Vagina (tissue), 2 donors: ENCODE results near the gene MS4A2.

Source experiments
- POLR2AphosphoS5 ChIP-seq, 2 donors: sonication (generic); formaldehyde crosslinking; IDR thresholded peaks; one replicate each; pipeline ENCODE4 v1.9.0; 2017; ENCODE audit warnings: antibody characterized with exemption in 2 of 2, mild to moderate bottlenecking in 2 of 2, low read depth in 1 of 2; ENCODE audit not compliant: insufficient read depth in 1 of 2
- TF ChIP-seq, protein P1 (sequence below), 3 experiments: fragments of 450-650 bp in 2 of 3; fragments of 200-600 bp in 1 of 3; sonication (generic) in 1 of 3; IDR thresholded peaks; one replicate each; pipeline ENCODE4 v1.5.1; 2017 to 2019; ENCODE audit warnings: antibody characterized with exemption in 3 of 3, mild to moderate bottlenecking in 2 of 3, moderate library complexity in 2 of 3

DNA sequence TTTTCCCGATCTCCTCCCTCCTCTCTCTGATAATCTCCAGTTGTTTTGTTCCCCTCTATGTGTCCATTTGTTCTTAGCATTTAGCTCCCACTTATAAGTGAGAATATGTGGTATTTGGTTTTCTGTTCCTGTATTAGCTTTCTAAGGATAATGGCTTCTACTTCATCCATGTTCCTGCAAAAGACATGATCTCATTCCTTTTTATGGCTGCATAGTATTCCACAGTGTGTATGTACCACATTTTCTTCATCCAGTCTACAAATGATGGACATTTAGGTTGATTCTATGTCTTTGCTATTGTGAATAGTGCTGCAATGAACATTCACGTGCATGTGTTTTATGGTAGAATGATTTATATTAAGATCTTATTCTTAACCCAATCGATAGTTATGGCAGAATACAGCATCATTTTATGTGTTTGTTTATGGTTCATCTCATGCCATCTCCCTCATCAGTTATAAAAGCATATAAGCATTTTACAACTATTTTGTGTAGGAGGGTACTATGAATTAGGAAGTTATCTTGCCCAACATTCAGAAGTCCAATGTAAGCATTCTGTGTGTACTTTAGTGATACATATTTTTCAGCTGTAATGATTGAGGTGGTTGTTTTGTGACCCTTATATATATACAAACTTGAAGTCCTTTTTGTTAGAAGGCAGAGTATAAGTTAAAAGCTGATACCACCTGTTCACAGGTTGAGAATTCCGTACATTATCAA is 28.8 kb upstream of the MS4A2 start:
- TF ChIP-seq, protein P1, sequence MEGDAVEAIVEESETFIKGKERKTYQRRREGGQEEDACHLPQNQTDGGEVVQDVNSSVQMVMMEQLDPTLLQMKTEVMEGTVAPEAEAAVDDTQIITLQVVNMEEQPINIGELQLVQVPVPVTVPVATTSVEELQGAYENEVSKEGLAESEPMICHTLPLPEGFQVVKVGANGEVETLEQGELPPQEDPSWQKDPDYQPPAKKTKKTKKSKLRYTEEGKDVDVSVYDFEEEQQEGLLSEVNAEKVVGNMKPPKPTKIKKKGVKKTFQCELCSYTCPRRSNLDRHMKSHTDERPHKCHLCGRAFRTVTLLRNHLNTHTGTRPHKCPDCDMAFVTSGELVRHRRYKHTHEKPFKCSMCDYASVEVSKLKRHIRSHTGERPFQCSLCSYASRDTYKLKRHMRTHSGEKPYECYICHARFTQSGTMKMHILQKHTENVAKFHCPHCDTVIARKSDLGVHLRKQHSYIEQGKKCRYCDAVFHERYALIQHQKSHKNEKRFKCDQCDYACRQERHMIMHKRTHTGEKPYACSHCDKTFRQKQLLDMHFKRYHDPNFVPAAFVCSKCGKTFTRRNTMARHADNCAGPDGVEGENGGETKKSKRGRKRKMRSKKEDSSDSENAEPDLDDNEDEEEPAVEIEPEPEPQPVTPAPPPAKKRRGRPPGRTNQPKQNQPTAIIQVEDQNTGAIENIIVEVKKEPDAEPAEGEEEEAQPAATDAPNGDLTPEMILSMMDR (IDR thresholded peaks at IDR 0.05): no peak
- TF ChIP-seq POLR2AphosphoS5 (IDR thresholded peaks at IDR 0.05; ENCODE audit: insufficient read depth in 1 of 2, low read depth in 1 of 2): no peak
